ENCODE measurements around the gene ZMIZ1.

GRCh38 chr10:79342811-79343561 is 274.2 kb downstream of the ZMIZ1 start:
- TF ChIP-seq CTCF (conservative IDR thresholded peaks at IDR 0.05 in 1 of 2, IDR thresholded peaks at IDR 0.05 in 1 of 2; ENCODE audit: low read depth in 1 of 2, low read length in 2 of 2) (no peak), EZH2 (IDR thresholded peaks at IDR 0.05; ENCODE audit: low read length, missing control alignments) (no peak)

Data from fibroblast of lung (primary cell).